HepG2 (cell line): ENCODE results near the gene SLC5A5. TPM values are rescaled to one million over a fixed set of nuclear protein-coding genes. Genes with fewer than 3 reads are reported as not detected.

Source experiments
- AGO2 ChIP-seq: fragments of 200-400 bp; formaldehyde crosslinking; optimal IDR thresholded peaks from 2 replicates; pipeline ENCODE3; 2017; ENCODE audit warnings: mild to moderate bottlenecking, low read depth, low read length, moderate library complexity
- CBX5 ChIP-seq: sonication (generic); formaldehyde crosslinking; IDR thresholded peaks from 2 replicates; pipeline ENCODE4 v1.4.0; 2020; ENCODE audit warnings: missing genetic modification reagents, borderline replicate concordance
- CHCHD3 ChIP-seq: sonication (generic); formaldehyde crosslinking; IDR thresholded peaks from 2 replicates; pipeline ENCODE4 v1.8.0; 2022; ENCODE audit warnings: mild to moderate bottlenecking, missing genetic modification reagents, moderate library complexity
- KDM6A ChIP-seq: IDR thresholded peaks from 2 replicates; pipeline ENCODE4 v1.6.1; 2016; ENCODE audit warnings: low read depth
- KMT2B ChIP-seq: IDR thresholded peaks from 2 replicates; pipeline ENCODE4 v1.6.1; 2016; ENCODE audit warnings: missing genetic modification reagents, missing compliant biosample characterization
- REXO4 ChIP-seq: sonication (generic); formaldehyde crosslinking; IDR thresholded peaks from 2 replicates; pipeline ENCODE4 v1.8.0; 2022; ENCODE audit warnings: missing genetic modification reagents, mild to moderate bottlenecking, borderline replicate concordance
- SMYD3 ChIP-seq: sonication (generic); formaldehyde crosslinking; IDR thresholded peaks from 2 replicates; pipeline ENCODE4 v1.8.1; 2023; ENCODE audit warnings: mild to moderate bottlenecking, missing genetic modification reagents
- SOX13 ChIP-seq, 3 experiments: fragments of 450-650 bp in 1 of 3; sonication (generic) in 1 of 3; formaldehyde crosslinking in 1 of 3; IDR thresholded peaks in 2 of 3; conservative IDR thresholded peaks in 1 of 3; 2 replicates each; pipeline versions ENCODE4 v1.5.0 to v1.6.1; 2016 to 2020; ENCODE audit warnings: antibody characterized with exemption in 1 of 3, mild to moderate bottlenecking in 1 of 3, missing compliant biosample characterization in 1 of 3, missing genetic modification reagents in 1 of 3, moderate library complexity in 1 of 3
- SP140L ChIP-seq: sonication (generic); formaldehyde crosslinking; IDR thresholded peaks from 2 replicates; pipeline ENCODE4 v1.4.0; 2020; ENCODE audit warnings: missing genetic modification reagents, borderline replicate concordance
- SP5 ChIP-seq: IDR thresholded peaks from 2 replicates; pipeline ENCODE4 v1.6.1; 2016; ENCODE audit warnings: low read depth, borderline replicate concordance
- ZBTB7B ChIP-seq: sonication (generic); formaldehyde crosslinking; IDR thresholded peaks from 2 replicates; pipeline ENCODE4 v1.4.0; 2020; ENCODE audit warnings: missing genetic modification reagents
- ZNF510 ChIP-seq: sonication (generic); formaldehyde crosslinking; IDR thresholded peaks from 2 replicates; pipeline ENCODE4 v1.4.0; 2020; ENCODE audit warnings: low read depth, mild to moderate bottlenecking, missing genetic modification reagents
- ZNF547 ChIP-seq: sonication (generic); formaldehyde crosslinking; IDR thresholded peaks from 2 replicates; pipeline ENCODE4 v1.5.1; 2020; ENCODE audit warnings: mild to moderate bottlenecking, missing genetic modification reagents
- polyA plus RNA-seq, 8 experiments: library from polyadenylated mRNA; depleted of rRNA in 3 of 8; stranded (reverse) in 7 of 8; unstranded in 1 of 8; fragments of >200 nt; fragmentation: Illumina TruSeq in 4 of 8; extraction: Trizol in 4 of 8; gene quantifications; 2 replicates each; pipeline versions ENCODE4 v1.2.1 to v1.2.3, GENCODE V29; 2011 to 2016; ENCODE audit warnings: low read depth in 4 of 8, missing spikeins in 1 of 8, mixed read lengths in 1 of 8; ENCODE audit not compliant: insufficient read depth in 1 of 8
- total RNA-seq, 5 experiments: library from RNA; depleted of rRNA; stranded (reverse); fragments of >200 nt; fragmentation: Illumina TruSeq; extraction: Trizol; gene quantifications; 2 replicates each; pipeline ENCODE4 v1.2.3, GENCODE V29; 2016; ENCODE audit warnings: low read depth in 1 of 5
- TF ChIP-seq, protein P1 (sequence below): sonication (generic); formaldehyde crosslinking; IDR thresholded peaks from 2 replicates; pipeline ENCODE4 v1.5.0; 2020; ENCODE audit warnings: missing genetic modification reagents, mild to moderate bottlenecking, borderline replicate concordance
- TF ChIP-seq, protein P2 (sequence below): IDR thresholded peaks from 2 replicates; pipeline ENCODE4 v1.6.1; 2016; ENCODE audit warnings: low read depth
- TF ChIP-seq, protein P3 (sequence below): sonication (generic); formaldehyde crosslinking; IDR thresholded peaks from 2 replicates; pipeline ENCODE4 v1.5.0; 2020; ENCODE audit warnings: missing genetic modification reagents, mild to moderate bottlenecking, borderline replicate concordance

The SLC5A5 gene
- total and polyA plus RNA-seq, 2 of the 13 experiments (the other 11 are each of a cell fraction or from before 2014, with no cell fraction given) = not detected

DNA sequence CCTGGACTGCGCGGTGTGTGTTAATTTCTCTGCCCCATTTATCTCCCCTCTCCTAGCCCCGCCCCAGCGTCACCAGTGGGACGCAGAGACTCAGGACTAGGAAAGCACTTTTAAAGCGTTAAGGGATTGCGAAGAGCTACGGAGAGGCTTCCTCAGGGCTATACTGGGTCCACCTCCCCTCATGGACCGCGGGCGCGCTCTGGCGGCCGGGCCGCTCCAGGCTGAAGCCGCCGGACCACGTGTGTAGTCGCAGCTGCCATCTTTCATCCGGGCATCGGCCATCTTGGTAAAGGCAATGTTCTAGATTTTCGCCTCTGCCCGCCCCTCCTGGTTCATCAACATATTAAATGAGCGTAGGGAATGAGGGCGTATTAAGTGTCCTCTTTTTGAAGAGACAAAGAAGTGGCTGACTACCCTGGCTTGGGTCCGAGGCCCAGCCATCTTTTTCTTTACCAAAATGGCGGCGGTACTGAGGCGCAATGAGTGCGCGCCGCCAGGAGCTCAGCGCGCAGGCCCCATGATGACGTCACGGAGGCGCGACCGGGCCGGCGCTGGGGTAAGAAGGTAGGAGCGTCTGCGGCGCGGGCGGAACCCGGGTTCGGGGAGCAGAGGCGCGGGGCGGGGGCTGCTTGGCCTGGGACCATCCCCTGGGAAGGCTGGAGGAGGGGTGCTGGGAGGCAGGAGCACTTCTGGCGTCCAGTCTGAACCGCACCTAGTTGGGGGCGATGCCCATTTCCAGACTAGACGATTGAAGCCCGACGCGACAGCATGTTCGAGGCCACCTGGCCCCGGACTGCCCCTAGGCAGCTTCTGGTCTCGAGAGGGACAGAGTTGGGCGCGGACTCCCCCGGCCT is 61.0 kb downstream of the SLC5A5 start, which contains the start of gene CCDC124 (continued):
- TF ChIP-seq ZNF547 (CRISPR knock-in tag) = peak; percentile 85
- TF ChIP-seq SP5 (CRISPR knock-in tag) = no peak; the same call in 1 of the 2 replicates
- TF ChIP-seq CBX5 (CRISPR knock-in tag) = 0 out of 2 replicates have a peak, but pooled peaks have one; percentile 63
- peak; percentile 58; the same call in 1 of the 2 replicates for TF ChIP-seq KMT2B
- TF ChIP-seq ZBTB7B = peak; percentile 23; the same call in 1 of the 2 replicates
- TF ChIP-seq SOX13 (IDR thresholded peaks at IDR 0.05) = no peak
- peak in 1 of 2 experiments; percentile 60; a peak in 1 of 4 replicates for TF ChIP-seq SOX13 (CRISPR knock-in tag; conservative IDR thresholded peaks at IDR 0.05 in 1 of 2, IDR thresholded peaks at IDR 0.05 in 1 of 2)
- TF ChIP-seq AGO2 = peak; percentile 47
- no peak for TF ChIP-seq SMYD3 (CRISPR knock-in tag)
- TF ChIP-seq CHCHD3 (CRISPR knock-in tag) = no peak
- TF ChIP-seq, protein P1, sequence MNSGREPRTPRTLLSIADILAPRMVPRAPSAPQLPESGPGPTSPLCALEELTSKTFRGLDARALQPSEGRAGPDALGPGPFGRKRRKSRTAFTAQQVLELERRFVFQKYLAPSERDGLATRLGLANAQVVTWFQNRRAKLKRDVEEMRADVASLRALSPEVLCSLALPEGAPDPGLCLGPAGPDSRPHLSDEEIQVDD (CRISPR knock-in tag) = 0 out of 2 replicates have a peak, but pooled peaks have one; percentile 26
- TF ChIP-seq, protein P2, sequence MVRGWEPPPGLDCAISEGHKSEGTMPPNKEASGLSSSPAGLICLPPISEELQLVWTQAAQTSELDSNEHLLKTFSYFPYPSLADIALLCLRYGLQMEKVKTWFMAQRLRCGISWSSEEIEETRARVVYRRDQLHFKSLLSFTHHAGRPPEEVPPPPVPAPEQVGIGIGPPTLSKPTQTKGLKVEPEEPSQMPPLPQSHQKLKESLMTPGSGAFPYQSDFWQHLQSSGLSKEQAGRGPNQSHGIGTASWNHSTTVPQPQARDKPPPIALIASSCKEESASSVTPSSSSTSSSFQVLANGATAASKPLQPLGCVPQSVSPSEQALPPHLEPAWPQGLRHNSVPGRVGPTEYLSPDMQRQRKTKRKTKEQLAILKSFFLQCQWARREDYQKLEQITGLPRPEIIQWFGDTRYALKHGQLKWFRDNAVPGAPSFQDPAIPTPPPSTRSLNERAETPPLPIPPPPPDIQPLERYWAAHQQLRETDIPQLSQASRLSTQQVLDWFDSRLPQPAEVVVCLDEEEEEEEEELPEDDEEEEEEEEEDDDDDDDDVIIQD (CRISPR knock-in tag) = 0 out of 2 replicates have a peak, but pooled peaks have one; percentile 21
- TF ChIP-seq SP140L (CRISPR knock-in tag) = no peak
- TF ChIP-seq, protein P3, sequence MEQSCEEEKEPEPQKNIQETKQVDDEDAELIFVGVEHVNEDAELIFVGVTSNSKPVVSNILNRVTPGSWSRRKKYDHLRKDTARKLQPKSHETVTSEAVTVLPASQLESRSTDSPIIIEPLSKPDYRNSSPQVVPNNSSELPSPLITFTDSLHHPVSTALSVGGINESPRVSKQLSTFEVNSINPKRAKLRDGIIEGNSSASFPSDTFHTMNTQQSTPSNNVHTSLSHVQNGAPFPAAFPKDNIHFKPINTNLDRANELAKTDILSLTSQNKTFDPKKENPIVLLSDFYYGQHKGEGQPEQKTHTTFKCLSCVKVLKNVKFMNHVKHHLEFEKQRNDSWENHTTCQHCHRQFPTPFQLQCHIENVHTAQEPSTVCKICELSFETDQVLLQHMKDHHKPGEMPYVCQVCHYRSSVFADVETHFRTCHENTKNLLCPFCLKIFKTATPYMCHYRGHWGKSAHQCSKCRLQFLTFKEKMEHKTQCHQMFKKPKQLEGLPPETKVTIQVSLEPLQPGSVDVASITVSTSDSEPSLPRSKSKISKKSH = no peak
- no peak for TF ChIP-seq REXO4 (CRISPR knock-in tag)
- TF ChIP-seq KDM6A (CRISPR knock-in tag) = no peak
- TF ChIP-seq ZNF510 (CRISPR knock-in tag) = no peak
